HG02642 (cell line): Measurements from ENCODE around the gene SPATC1L.
"Not testable (repeated sequence)": the region's sequence is repeated elsewhere in the genome, so short reads cannot be mapped to it uniquely, and the experiment has no call there.

Experiments used
- ATAC-seq: cut with Tn5 transposase; IDR thresholded peaks from one replicate; pipeline ENCODE4 v1.9.1; 2021; ENCODE audit warnings: mild to moderate bottlenecking; ENCODE audit not compliant: unreplicated experiment, poor library complexity

Gene SPATC1L

GRCh38 chr21:46184625-46185555 lies 631 bp upstream of the SPATC1L start:
- ATAC-seq, result peak; percentile 53

GRCh38 chr21:46183337-46183909 lies 836 bp downstream of the SPATC1L start:
- ATAC-seq, result not testable (repeated sequence)

- no peak for ATAC-seq
Measured at GRCh38 chr21:46182548-46183336, 1.5 kb downstream of the SPATC1L start.

- no peak for ATAC-seq
Measured at GRCh38 chr21:46181953-46182547, 2.2 kb downstream of the SPATC1L start.

GRCh38 chr21:46181436-46181835 lies 2.8 kb downstream of the SPATC1L start:
- no peak for ATAC-seq

GRCh38 chr21:46180778-46181391 lies 3.4 kb downstream of the SPATC1L start:
- no peak for ATAC-seq

- no peak for ATAC-seq
Measured at GRCh38 chr21:46180079-46180722, 4.1 kb downstream of the SPATC1L start.

GRCh38 chr21:46179708-46180078 lies 4.6 kb downstream of the SPATC1L start:
- ATAC-seq, result no peak

GRCh38 chr21:46178961-46179360 lies 5.3 kb downstream of the SPATC1L start:
- no peak for ATAC-seq

GRCh38 chr21:46176443-46177129 lies 7.7 kb downstream of the SPATC1L start:
- not testable (repeated sequence) for ATAC-seq

GRCh38 chr21:46173573-46173972 lies 10.7 kb downstream of the SPATC1L start:
- ATAC-seq, result no peak

- ATAC-seq, result no peak
Measured at GRCh38 chr21:46172863-46173528, 11.3 kb downstream of the SPATC1L start.

- no peak for ATAC-seq
Measured at GRCh38 chr21:46171996-46172862, 12.0 kb downstream of the SPATC1L start.

- ATAC-seq, result no peak
Measured at GRCh38 chr21:46171585-46171984, 12.7 kb downstream of the SPATC1L start.

GRCh38 chr21:46170436-46171193 lies 13.6 kb downstream of the SPATC1L start:
- ATAC-seq, result not testable (repeated sequence)

- ATAC-seq, result no peak
Measured at GRCh38 chr21:46168659-46169386, 15.4 kb downstream of the SPATC1L start.
